Kidney epithelial cell (primary cell): ENCODE results near the gene SH3BP2. TPM values are rescaled to one million over a fixed set of nuclear protein-coding genes. Genes with fewer than 3 reads are reported as not detected.

Experiments
- DNase-seq: peaks from one replicate; pipeline ENCODE4 v3.0.0-alpha.2; 2010; ENCODE audit warnings: low read depth
- H3K27me3 ChIP-seq: 2 replicates; pipeline ENCODE4 v1.6.0; 2011; ENCODE audit warnings: low read length; ENCODE audit not compliant: control insufficient read depth, insufficient read depth
- H3K36me3 ChIP-seq: 2 replicates; pipeline ENCODE4 v1.5.1; 2011; ENCODE audit warnings: low read length; ENCODE audit not compliant: control insufficient read depth, insufficient read depth
- H3K4me3 ChIP-seq: 2 replicates; pipeline ENCODE4 v1.5.1; 2011; ENCODE audit warnings: low read depth, mild to moderate bottlenecking, control low read depth, low read length
- total RNA-seq: library from RNA; depleted of rRNA; stranded (reverse); fragments of >200 nt; gene quantifications from 2 replicates; pipeline ENCODE4 v1.2.3, GENCODE V29; 2015
- TF ChIP-seq, protein P1 (sequence below): IDR thresholded peaks from 2 replicates; pipeline ENCODE4 v1.5.1; 2011; ENCODE audit warnings: mild to moderate bottlenecking, moderate library complexity, low read length, control low read depth, inconsistent platforms; ENCODE audit not compliant: insufficient read depth, poor library complexity, severe bottlenecking

The SH3BP2 gene
- total RNA-seq, 1 donor from 2014 or later, result 62.7 TPM

GRCh38 chr4:2855584-2855983 lies 62.7 kb downstream of the SH3BP2 start:
- no peak overlapping the region for H3K4me3 ChIP-seq
- TF ChIP-seq, protein P1, sequence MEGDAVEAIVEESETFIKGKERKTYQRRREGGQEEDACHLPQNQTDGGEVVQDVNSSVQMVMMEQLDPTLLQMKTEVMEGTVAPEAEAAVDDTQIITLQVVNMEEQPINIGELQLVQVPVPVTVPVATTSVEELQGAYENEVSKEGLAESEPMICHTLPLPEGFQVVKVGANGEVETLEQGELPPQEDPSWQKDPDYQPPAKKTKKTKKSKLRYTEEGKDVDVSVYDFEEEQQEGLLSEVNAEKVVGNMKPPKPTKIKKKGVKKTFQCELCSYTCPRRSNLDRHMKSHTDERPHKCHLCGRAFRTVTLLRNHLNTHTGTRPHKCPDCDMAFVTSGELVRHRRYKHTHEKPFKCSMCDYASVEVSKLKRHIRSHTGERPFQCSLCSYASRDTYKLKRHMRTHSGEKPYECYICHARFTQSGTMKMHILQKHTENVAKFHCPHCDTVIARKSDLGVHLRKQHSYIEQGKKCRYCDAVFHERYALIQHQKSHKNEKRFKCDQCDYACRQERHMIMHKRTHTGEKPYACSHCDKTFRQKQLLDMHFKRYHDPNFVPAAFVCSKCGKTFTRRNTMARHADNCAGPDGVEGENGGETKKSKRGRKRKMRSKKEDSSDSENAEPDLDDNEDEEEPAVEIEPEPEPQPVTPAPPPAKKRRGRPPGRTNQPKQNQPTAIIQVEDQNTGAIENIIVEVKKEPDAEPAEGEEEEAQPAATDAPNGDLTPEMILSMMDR, result no peak
- no peak for DNase-seq
- H3K27me3 ChIP-seq, result no peaks in the 10 kb centered on the region
- H3K36me3 ChIP-seq, result no peaks in the 10 kb centered on the region

DNA sequence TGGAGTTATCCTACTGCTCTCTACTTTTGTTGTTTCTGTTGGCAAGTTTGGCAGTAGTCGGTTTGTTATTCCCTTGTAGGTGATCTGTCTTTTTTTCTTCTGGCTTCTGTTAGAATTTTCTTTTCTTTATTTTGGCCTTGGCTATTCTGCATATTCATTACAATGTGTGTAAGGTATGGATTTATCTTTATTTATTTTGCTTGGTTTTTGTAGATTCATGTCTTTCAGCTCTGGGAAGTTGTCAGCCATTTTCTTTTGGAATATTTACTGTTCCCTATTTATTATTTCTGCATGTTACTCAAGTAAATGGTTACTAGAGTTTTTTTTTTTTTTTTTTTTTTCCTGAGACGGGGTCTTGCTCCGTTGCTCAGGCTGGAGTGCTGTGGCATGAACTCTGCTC lies 63.4 kb downstream of the SH3BP2 start:
- TF ChIP-seq, protein P1, result no peak
- DNase-seq, result no peak
- Histone ChIP-seq H3K36me3 (no peaks in the 10 kb centered on the region), H3K27me3 (no peaks in the 10 kb centered on the region), H3K4me3 (no peak overlapping the region)

- no peak overlapping the region for H3K4me3 ChIP-seq
- no peaks in the 10 kb centered on the region for H3K27me3 ChIP-seq
- TF ChIP-seq, protein P1, result no peak
- H3K36me3 ChIP-seq, result no peaks in the 10 kb centered on the region
- no peak for DNase-seq
Measured at GRCh38 chr4:2857349-2857927, 64.6 kb downstream of the SH3BP2 start.

GRCh38 chr4:2858451-2859217 lies 65.7 kb downstream of the SH3BP2 start:
- TF ChIP-seq, protein P1, result no peak
- DNase-seq, result no peak
- no peak overlapping the region for H3K4me3 ChIP-seq
- no peaks in the 10 kb centered on the region for H3K27me3 ChIP-seq
- H3K36me3 ChIP-seq, result no peaks in the 10 kb centered on the region

- TF ChIP-seq, protein P1, result no peak
Measured at GRCh38 chr4:2859514-2859913, 66.6 kb downstream of the SH3BP2 start.

More at GRCh38 chr4:2859514-2859913, 66.6 kb downstream of the SH3BP2 start:
- no peak for DNase-seq
- Histone ChIP-seq H3K27me3 (no peaks in the 10 kb centered on the region), H3K4me3 (no peak overlapping the region), H3K36me3 (no peaks in the 10 kb centered on the region)
